Measurements from ENCODE around the gene ATG9B.

The ATG9B gene

DNA sequence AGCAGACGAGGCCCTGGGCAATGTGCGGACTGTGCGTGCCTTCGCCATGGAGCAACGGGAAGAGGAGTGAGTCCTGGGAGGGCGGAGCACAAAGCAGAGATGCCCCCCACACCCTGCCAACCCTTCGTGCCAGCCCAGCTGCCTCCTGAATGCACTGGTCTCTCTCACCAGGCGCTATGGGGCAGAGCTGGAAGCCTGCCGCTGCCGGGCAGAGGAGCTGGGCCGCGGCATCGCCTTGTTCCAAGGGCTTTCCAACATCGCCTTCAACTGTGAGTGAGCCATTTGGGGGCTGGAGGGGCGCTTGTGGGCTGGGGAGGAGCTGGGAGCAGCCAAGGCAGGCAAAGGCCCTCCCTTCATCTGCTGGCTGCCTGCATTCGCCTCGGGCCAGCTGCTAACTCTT lies 11.6 kb upstream of the ATG9B start:
- no peak for TF ChIP-seq POLR2AphosphoS5 (IDR thresholded peaks at IDR 0.05; ENCODE audit: low read depth)
- TF ChIP-seq SPI1 (IDR thresholded peaks at IDR 0.05; ENCODE audit: borderline replicate concordance, low read depth) = no peak
- TF ChIP-seq, protein P1, sequence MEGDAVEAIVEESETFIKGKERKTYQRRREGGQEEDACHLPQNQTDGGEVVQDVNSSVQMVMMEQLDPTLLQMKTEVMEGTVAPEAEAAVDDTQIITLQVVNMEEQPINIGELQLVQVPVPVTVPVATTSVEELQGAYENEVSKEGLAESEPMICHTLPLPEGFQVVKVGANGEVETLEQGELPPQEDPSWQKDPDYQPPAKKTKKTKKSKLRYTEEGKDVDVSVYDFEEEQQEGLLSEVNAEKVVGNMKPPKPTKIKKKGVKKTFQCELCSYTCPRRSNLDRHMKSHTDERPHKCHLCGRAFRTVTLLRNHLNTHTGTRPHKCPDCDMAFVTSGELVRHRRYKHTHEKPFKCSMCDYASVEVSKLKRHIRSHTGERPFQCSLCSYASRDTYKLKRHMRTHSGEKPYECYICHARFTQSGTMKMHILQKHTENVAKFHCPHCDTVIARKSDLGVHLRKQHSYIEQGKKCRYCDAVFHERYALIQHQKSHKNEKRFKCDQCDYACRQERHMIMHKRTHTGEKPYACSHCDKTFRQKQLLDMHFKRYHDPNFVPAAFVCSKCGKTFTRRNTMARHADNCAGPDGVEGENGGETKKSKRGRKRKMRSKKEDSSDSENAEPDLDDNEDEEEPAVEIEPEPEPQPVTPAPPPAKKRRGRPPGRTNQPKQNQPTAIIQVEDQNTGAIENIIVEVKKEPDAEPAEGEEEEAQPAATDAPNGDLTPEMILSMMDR (IDR thresholded peaks at IDR 0.05; ENCODE audit: insufficient read depth, low read length) = no peak
- TF ChIP-seq GABPA (IDR thresholded peaks at IDR 0.05; ENCODE audit: low read depth) = no peak
- TF ChIP-seq, protein P2, sequence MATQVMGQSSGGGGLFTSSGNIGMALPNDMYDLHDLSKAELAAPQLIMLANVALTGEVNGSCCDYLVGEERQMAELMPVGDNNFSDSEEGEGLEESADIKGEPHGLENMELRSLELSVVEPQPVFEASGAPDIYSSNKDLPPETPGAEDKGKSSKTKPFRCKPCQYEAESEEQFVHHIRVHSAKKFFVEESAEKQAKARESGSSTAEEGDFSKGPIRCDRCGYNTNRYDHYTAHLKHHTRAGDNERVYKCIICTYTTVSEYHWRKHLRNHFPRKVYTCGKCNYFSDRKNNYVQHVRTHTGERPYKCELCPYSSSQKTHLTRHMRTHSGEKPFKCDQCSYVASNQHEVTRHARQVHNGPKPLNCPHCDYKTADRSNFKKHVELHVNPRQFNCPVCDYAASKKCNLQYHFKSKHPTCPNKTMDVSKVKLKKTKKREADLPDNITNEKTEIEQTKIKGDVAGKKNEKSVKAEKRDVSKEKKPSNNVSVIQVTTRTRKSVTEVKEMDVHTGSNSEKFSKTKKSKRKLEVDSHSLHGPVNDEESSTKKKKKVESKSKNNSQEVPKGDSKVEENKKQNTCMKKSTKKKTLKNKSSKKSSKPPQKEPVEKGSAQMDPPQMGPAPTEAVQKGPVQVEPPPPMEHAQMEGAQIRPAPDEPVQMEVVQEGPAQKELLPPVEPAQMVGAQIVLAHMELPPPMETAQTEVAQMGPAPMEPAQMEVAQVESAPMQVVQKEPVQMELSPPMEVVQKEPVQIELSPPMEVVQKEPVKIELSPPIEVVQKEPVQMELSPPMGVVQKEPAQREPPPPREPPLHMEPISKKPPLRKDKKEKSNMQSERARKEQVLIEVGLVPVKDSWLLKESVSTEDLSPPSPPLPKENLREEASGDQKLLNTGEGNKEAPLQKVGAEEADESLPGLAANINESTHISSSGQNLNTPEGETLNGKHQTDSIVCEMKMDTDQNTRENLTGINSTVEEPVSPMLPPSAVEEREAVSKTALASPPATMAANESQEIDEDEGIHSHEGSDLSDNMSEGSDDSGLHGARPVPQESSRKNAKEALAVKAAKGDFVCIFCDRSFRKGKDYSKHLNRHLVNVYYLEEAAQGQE (IDR thresholded peaks at IDR 0.05; ENCODE audit: insufficient replicate concordance, low read depth) = no peak
- H3K27me3 ChIP-seq (ENCODE audit: insufficient read depth, poor library complexity, severe bottlenecking) = no peaks in the 10 kb centered on the region
- H3K4me3 ChIP-seq (replicated peaks; ENCODE audit: insufficient read depth, low read length) = no peak overlapping the region
- H3K27ac ChIP-seq (replicated peaks) = no peak overlapping the region
- DNase-seq (ENCODE audit: low read depth in 1 of 2, low spot score in 1 of 2) = no peak

DNA sequence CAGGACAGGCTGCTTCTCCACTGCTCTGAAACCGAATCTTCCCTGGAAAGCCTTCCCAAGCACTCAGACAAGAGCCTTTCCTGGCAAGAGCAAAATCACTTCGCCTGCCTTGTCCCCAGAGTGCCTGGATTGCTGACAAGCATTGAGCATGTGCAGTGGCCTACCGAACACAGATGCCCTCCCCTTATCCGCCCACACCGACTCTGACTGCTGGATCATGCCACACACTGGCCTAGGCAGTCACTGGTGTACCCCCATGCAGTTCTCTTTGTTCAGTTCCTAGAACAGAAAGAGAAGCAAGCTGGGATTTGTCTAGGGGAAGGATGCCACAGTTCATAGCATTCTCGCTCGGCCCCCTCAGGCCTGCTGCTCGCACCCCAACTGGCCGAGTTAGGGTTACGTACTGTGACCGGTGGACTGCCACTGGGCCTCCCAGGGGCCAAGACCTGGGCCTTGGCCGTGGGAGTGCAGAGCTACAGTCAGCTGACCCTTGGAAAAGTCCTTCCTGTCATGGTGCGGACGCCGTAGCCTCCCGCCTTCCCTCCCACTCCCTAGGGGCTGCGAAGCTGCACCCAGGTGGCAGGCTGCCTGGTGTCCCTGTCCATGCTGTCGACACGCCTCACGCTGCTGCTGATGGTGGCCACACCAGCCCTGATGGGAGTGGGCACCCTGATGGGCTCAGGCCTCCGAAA lies 10.9 kb upstream of the ATG9B start:
- TF ChIP-seq GABPA (IDR thresholded peaks at IDR 0.05; ENCODE audit: low read depth) = no peak
- no peak for TF ChIP-seq SPI1 (IDR thresholded peaks at IDR 0.05; ENCODE audit: borderline replicate concordance, low read depth)
- TF ChIP-seq POLR2AphosphoS5 (IDR thresholded peaks at IDR 0.05; ENCODE audit: low read depth) = no peak
- TF ChIP-seq, protein P1 (IDR thresholded peaks at IDR 0.05; ENCODE audit: insufficient read depth, low read length) = no peak
- TF ChIP-seq, protein P2 (IDR thresholded peaks at IDR 0.05; ENCODE audit: insufficient replicate concordance, low read depth) = no peak
- Histone ChIP-seq H3K27me3 (ENCODE audit: insufficient read depth, poor library complexity, severe bottlenecking) (no peaks in the 10 kb centered on the region), H3K27ac (replicated peaks) (no peak overlapping the region), H3K4me3 (replicated peaks; ENCODE audit: insufficient read depth, low read length) (no peak overlapping the region)
- DNase-seq (ENCODE audit: low read depth in 1 of 2, low spot score in 1 of 2) = no peak

DNA sequence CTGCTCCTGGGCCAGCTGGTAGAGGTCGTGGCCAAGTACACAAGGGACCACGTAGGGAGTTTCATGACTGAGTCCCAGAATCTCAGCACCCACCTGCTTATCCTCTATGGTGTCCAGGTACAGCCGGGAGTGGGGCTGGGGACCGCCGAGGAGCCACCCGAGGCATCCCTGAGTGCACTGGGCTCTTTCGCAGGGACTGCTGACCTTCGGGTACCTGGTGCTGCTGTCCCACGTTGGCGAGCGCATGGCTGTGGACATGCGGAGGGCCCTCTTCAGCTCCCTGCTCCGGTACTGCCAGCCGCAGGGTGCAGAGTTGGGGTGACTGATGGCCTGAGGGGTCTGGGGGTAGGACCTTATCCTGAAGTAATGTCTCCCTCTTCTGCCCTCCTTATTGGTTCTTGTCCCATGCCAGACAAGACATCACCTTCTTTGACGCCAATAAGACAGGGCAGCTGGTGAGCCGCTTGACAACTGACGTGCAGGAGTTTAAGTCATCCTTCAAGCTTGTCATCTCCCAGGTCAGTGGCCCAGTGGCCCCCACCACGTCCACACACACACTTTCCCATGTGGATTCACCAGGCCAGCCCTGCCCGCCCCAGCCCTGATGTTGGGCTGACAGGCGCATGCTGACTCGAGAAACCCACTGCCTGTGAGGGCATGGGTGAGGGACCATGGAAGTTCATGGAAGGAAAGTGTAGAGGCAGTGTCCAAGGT lies 10.2 kb upstream of the ATG9B start:
- no peak for DNase-seq (ENCODE audit: low read depth in 1 of 2, low spot score in 1 of 2)
- Histone ChIP-seq H3K4me3 (replicated peaks; ENCODE audit: insufficient read depth, low read length) (no peak overlapping the region), H3K27me3 (ENCODE audit: insufficient read depth, poor library complexity, severe bottlenecking) (no peaks in the 10 kb centered on the region), H3K27ac (replicated peaks) (no peak overlapping the region)
- TF ChIP-seq POLR2AphosphoS5 (IDR thresholded peaks at IDR 0.05; ENCODE audit: low read depth) (no peak), SPI1 (IDR thresholded peaks at IDR 0.05; ENCODE audit: borderline replicate concordance, low read depth) (no peak)

DNA sequence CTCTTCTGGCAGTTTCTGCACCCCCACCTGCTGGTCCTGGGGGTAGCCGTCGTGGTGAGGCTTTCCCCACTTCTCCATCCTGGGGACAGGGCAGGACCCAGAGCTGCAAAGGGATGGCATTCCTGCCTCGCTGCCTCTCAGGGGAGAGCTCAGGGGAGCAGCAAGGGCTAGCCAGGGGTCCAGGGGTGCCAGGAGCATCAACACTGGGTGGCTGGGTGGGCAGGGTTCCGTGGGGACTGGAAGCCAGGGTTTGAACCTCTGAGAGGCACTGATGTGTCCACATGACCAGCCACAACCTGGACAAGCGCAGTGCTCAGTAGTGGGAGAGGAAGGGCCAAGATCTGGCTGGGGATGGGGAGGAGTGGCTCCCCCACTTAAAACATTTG lies 9.6 kb upstream of the ATG9B start:
- H3K27me3 ChIP-seq (ENCODE audit: insufficient read depth, poor library complexity, severe bottlenecking) = no peaks in the 10 kb centered on the region
- TF ChIP-seq, protein P1 (IDR thresholded peaks at IDR 0.05; ENCODE audit: insufficient read depth, low read length) = no peak
- TF ChIP-seq, protein P2 (IDR thresholded peaks at IDR 0.05; ENCODE audit: insufficient replicate concordance, low read depth) = no peak
- no peak for TF ChIP-seq GABPA (IDR thresholded peaks at IDR 0.05; ENCODE audit: low read depth)
- no peak overlapping the region for H3K4me3 ChIP-seq (replicated peaks; ENCODE audit: insufficient read depth, low read length)
- no peak for DNase-seq (ENCODE audit: low read depth in 1 of 2, low spot score in 1 of 2)
- H3K27ac ChIP-seq (replicated peaks) = no peak overlapping the region

Measured in HL-60 (cell line).